SU-DHL-6 (cell line): ENCODE measurements around the gene HOXC10.

Experiments used
- H2AFZ ChIP-seq: fragments of 200-600 bp; sonication (generic); 2 replicates; pipeline ENCODE4 v1.6.1; 2014; ENCODE audit warnings: low read depth, mild to moderate bottlenecking, moderate library complexity, mixed read lengths, antibody characterized with exemption, low read length; ENCODE audit not compliant: severe bottlenecking
- H3F3A ChIP-seq: fragments of 200-600 bp; shearing (Covaris generic); 2 replicates; pipeline ENCODE4 v1.6.0; 2016; ENCODE audit warnings: antibody characterized with exemption, mild to moderate bottlenecking; ENCODE audit not compliant: insufficient read depth
- H3K27ac ChIP-seq: fragments of 200-600 bp; sonication (generic); 2 replicates; pipeline ENCODE4 v1.5.1; 2016; ENCODE audit warnings: low read depth, mild to moderate bottlenecking, low read length, moderate library complexity, mixed read lengths
- H3K27me3 ChIP-seq: fragments of 200-600 bp; sonication (generic), shearing (Covaris generic); 2 replicates; pipeline ENCODE4 v1.6.0; 2014; ENCODE audit warnings: mild to moderate bottlenecking, low read length
- H3K36me3 ChIP-seq: fragments of 200-600 bp; sonication (generic); 2 replicates; pipeline ENCODE4 v1.6.1; 2014; ENCODE audit warnings: mild to moderate bottlenecking, low read length, mixed read lengths
- H3K4me2 ChIP-seq: fragments of 300-600, 200-600 bp; shearing (Covaris generic), sonication (generic); 2 replicates; pipeline ENCODE4 v1.6.0; 2014; ENCODE audit warnings: low read length, low read depth, mild to moderate bottlenecking; ENCODE audit not compliant: poor library complexity, severe bottlenecking
- H3K4me3 ChIP-seq: fragments of 200-600 bp; sonication (generic); 2 replicates; pipeline ENCODE4 v1.5.1; 2014; ENCODE audit warnings: antibody characterized with exemption, low read length, mild to moderate bottlenecking, mixed read lengths; ENCODE audit not compliant: insufficient read depth, poor library complexity, severe bottlenecking
- H3K79me2 ChIP-seq: fragments of 200-600 bp; sonication (generic); 2 replicates; pipeline ENCODE4 v1.6.1; 2014; ENCODE audit warnings: mild to moderate bottlenecking, low read length, moderate library complexity; ENCODE audit not compliant: insufficient read depth
- H3K9ac ChIP-seq: fragments of 200-600 bp; sonication (generic); 2 replicates; pipeline ENCODE4 v1.7.0; 2014; ENCODE audit warnings: mild to moderate bottlenecking, low read length
- H3K9me2 ChIP-seq: fragments of 200-600 bp; sonication (generic); replicated peaks from 2 replicates; pipeline ENCODE4 v1.6.1; 2014; ENCODE audit warnings: low read length; ENCODE audit not compliant: insufficient read depth
- H3K9me3 ChIP-seq: fragments of 200-600 bp; sonication (generic); 2 replicates; pipeline ENCODE4 v1.6.1; 2014; ENCODE audit warnings: low read length, mixed read lengths; ENCODE audit not compliant: insufficient read depth
- H4K20me1 ChIP-seq: fragments of 200-600 bp; sonication (generic); 2 replicates; pipeline ENCODE4 v1.6.1; 2014; ENCODE audit warnings: low read depth, mild to moderate bottlenecking, antibody characterized with exemption, low read length, moderate library complexity, mixed read lengths
- CTCF ChIP-seq: fragments of 200-600 bp; sonication (generic); IDR thresholded peaks from one replicate; pipeline ENCODE4 v1.5.1; 2017; ENCODE audit warnings: antibody characterized with exemption, mild to moderate bottlenecking, low read length, moderate library complexity; ENCODE audit not compliant: insufficient read depth, poor library complexity, severe bottlenecking
- EZH2phosphoT487 ChIP-seq: fragments of 200-600 bp; sonication (generic), shearing (Covaris generic); conservative IDR thresholded peaks from 2 replicates; pipeline ENCODE4 v1.6.1; 2018; ENCODE audit warnings: mild to moderate bottlenecking, antibody characterized with exemption, low read length, moderate library complexity, mixed read lengths

The HOXC10 gene

GRCh38 chr12:54033980-54034784 lies 49.2 kb downstream of the HOXC10 start:
- H3K4me2 ChIP-seq = no peak overlapping the region

GRCh38 chr12:54034785-54035310 lies 49.9 kb downstream of the HOXC10 start:
- TF ChIP-seq EZH2phosphoT487 (no peak), CTCF (no peak)
- no peak overlapping the region for H3K9ac ChIP-seq
- H3F3A ChIP-seq = no peaks in the 10 kb centered on the region
- H3K27ac ChIP-seq = no peak overlapping the region
- no peaks in the 10 kb centered on the region for H3K27me3 ChIP-seq
- no peaks in the 10 kb centered on the region for H3K9me2 ChIP-seq
- no peaks in the 10 kb centered on the region for H3K9me3 ChIP-seq
- no peaks in the 10 kb centered on the region for H4K20me1 ChIP-seq
- no peaks in the 10 kb centered on the region for H3K79me2 ChIP-seq
- H3K4me2 ChIP-seq = no peak overlapping the region
- H3K36me3 ChIP-seq = no peaks in the 10 kb centered on the region
- no peak overlapping the region for H2AFZ ChIP-seq
- H3K4me3 ChIP-seq = no peak overlapping the region

More at GRCh38 chr12:54033980-54034784, 49.2 kb downstream of the HOXC10 start:
- no peaks in the 10 kb centered on the region for H3K9me2 ChIP-seq
- no peak overlapping the region for H3K4me3 ChIP-seq
- H2AFZ ChIP-seq = no peak overlapping the region
- no peak overlapping the region for H3K27ac ChIP-seq
- H3K79me2 ChIP-seq = no peaks in the 10 kb centered on the region
- no peaks in the 10 kb centered on the region for H4K20me1 ChIP-seq
- H3K9ac ChIP-seq = no peak overlapping the region
- no peaks in the 10 kb centered on the region for H3F3A ChIP-seq
- no peaks in the 10 kb centered on the region for H3K27me3 ChIP-seq
- TF ChIP-seq CTCF (no peak), EZH2phosphoT487 (no peak)
- H3K9me3 ChIP-seq = no peaks in the 10 kb centered on the region
- no peaks in the 10 kb centered on the region for H3K36me3 ChIP-seq

- H3K27me3 ChIP-seq = no peaks in the 10 kb centered on the region
- no peaks in the 10 kb centered on the region for H3F3A ChIP-seq
- H3K9me3 ChIP-seq = no peaks in the 10 kb centered on the region
- TF ChIP-seq EZH2phosphoT487 = no peak
- no peak for TF ChIP-seq CTCF
- no peak overlapping the region for H2AFZ ChIP-seq
- H3K4me3 ChIP-seq = no peak overlapping the region
- H3K4me2 ChIP-seq = no peak overlapping the region
- H3K79me2 ChIP-seq = no peaks in the 10 kb centered on the region
- H3K9ac ChIP-seq = no peak overlapping the region
- H3K27ac ChIP-seq = no peak overlapping the region
- H4K20me1 ChIP-seq = no peaks in the 10 kb centered on the region
- H3K36me3 ChIP-seq = no peaks in the 10 kb centered on the region
- H3K9me2 ChIP-seq = no peaks in the 10 kb centered on the region
Measured at GRCh38 chr12:54035568-54036264, 50.8 kb downstream of the HOXC10 start.
